GM18909 (cell line): ENCODE results near the gene KLHDC9.
A peak's percentile ranks its signal among the peaks of the same experiment; 100 is the strongest.
"Not testable (repeated sequence)": the region's sequence is repeated elsewhere in the genome, so short reads cannot be mapped to it uniquely, and the experiment has no call there.

Source experiments
- ATAC-seq: cut with Tn5 transposase; IDR thresholded peaks from one replicate; pipeline ENCODE4 v1.9.1; 2021; ENCODE audit warnings: mild to moderate bottlenecking; ENCODE audit not compliant: unreplicated experiment, poor library complexity

KLHDC9 gene, protein sequence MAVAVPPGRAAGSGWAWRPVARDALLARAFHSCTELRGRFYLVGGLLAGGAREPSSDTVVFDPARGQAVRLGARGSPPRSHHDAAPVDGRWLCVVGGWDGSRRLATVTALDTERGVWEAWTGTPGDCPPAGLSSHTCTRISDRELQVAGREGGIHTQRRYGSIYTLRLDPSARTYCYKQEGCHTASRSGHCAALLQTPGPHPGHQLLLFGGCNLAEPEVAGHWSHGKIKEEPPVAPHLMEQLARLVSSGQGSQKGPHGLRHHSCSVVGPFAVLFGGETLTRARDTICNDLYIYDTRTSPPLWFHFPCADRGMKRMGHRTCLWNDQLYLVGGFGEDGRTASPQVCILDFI

DNA sequence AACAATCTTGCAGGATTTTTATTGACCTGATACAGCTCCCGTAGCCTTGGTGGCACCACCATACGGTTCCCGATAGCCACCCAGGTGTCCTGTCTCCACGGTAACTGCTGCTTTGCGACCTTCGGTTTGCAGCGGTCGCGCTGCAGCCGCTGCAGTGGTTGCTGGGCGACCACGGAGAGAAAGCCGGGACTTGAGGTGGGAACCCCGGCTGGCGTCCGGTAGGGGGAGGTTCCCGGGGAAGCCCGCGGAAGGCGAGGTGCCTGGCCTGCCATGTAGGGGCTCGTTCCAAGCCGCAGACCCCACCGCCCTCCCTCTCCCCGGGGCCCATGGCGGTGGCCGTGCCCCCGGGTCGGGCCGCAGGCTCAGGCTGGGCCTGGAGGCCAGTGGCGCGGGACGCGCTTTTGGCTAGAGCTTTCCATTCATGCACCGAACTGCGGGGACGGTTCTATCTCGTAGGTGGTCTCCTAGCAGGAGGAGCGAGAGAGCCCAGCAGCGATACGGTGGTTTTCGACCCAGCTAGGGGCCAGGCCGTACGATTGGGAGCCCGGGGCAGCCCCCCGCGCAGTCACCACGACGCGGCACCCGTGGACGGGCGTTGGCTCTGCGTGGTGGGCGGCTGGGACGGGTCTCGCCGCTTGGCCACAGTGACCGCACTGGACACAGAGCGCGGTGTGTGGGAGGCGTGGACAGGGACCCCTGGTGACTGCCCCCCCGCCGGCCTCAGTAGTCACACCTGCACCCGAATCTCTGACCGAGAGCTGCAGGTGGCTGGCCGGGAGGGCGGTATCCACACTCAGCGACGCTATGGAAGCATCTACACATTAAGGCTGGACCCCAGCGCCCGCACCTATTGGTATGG, at the start of gene KLHDC9:
Gene KLHDC9 (plus strand): TSS at position 152 of the 859 bp plus-strand sequence. CDS start 175 bp downstream, at position 327.
- ATAC-seq = peak; percentile 70

DNA sequence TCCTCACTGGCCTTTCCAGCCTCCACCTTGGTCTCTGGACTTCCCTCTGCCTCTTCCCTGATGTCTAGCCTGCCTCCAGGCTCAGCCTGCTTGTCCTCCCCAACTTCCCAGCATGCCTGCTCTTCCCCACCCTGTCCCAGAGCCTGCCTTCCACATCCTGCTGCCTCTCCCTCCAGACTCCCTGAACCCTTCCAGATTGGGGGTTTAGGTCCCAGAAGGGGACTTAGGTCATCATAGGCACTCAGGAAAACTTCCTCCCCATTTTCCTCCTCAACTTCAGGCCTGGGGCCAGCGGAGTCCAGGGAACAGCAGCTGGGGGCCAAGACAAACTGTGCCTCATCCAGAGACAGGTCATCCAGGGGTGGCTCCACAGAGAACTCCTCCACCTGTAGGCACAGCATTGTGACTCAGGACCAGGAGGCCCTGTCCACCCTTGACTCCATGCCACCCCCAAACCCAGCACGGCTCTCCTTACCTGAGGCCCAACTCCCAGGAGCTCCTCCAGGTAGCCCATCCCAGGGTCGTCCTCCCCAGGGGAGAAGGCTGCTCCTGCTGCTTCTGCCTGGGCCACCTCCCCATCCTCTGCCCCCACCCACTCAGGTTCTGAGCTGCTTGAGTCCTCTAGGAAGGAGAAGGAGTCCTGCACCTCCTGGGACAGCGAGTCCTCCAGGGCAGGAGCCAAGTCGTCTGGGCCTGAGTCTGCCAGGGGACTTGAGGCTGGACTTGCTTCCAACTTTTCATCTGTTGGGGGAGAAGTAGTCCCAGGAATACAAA, 49.0 kb upstream of the KLHDC9 start:
- no peak for ATAC-seq

DNA sequence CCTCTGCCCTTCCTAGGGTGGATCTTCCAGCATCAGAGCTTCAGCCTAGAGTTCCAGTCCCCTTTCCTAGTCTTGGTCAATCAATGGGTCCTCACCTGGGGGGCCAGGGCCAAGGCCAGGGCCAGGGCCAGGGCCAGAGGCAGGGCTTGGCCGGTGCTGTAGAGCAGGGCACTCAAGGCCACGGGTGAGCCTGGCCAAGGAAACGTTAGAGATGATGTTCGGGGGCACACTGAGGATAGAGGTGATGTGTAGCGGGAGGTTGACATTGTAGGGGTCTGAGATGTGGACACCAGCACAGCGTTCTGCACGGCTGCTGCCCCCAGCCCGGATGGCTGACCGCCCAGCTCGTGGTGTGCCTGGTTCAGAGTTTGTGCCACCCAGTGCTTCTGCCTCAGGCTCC, 46.9 kb upstream of the KLHDC9 start:
- ATAC-seq = no peak

DNA sequence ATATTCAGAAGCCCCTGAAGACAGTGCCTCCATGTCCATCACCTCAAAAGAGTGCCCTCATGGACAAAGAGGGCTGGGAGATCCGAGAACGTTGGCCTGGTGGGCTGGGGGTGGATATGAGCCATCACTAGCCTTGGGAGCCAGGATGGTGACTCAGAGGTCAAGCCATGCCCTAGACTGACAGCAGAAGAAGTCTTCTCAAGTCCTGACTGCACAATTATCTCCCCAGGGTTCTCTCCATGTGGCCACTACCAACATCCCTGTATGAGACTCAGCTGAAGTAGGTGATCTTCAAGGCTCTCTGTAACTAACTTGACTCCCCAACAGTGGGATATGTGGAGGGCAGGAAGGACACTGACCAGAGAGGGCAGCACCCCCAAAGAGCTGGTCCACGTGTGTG, 45.3 kb upstream of the KLHDC9 start:
- ATAC-seq = no peak

DNA sequence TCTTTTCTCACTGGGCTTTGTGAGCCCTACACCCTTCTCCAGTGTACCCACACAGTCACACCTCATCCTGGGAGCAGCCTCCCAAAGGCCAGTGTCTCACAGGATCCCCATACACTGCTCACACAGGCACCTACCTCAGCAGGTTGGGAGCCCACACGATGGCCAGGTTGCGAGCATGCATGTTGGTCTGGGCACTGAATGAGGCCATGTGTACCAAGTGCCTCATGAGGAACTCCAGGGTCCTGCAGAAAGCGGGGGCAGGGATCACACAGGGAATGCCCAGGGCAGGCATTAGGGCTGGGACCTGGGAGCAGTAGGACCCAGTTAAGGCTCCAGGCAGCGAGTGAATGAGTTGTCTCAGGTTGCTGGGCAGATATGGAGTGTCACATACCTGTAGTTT, 43.9 kb upstream of the KLHDC9 start:
- ATAC-seq = no peak

DNA sequence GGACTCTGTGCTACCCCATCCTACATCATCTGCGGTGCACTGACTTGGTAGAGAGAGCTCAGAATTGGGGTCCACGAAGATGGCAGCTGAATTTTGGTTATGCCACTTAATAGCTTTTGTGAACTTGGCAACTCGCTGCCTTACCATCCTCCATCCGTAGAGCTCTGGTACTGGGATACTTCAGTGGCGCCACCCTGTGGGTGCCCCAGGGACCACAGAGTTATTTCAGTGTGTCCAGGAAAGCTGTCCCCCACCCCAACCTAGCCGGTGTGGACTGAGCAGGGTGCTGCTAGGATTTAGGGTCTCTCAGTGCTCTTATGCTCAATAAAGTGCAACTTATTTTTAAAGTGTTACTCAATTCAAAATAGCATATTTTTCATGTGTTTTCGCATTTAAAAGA, 43.4 kb upstream of the KLHDC9 start:
- ATAC-seq = no peak

DNA sequence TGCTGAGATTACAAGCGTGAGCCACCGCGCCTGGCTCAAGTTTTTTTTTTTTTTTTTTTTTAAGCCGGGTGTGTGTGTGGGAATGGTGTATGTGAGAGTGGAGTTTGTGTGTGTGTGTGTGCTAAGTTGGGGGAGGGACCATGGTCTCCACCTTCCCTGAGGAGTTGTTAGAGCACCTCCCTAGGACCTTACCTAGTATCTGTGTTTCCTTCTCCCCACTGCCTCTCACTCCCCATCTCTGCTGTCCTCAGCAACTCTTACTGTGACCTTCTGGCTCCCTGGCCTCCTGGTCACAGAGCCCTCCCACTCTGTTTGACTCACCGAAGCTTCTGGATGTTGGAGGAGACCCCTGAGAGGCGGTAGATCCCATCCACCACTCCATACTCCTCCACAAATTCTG, 38.9 kb upstream of the KLHDC9 start:
- no peak for ATAC-seq

DNA sequence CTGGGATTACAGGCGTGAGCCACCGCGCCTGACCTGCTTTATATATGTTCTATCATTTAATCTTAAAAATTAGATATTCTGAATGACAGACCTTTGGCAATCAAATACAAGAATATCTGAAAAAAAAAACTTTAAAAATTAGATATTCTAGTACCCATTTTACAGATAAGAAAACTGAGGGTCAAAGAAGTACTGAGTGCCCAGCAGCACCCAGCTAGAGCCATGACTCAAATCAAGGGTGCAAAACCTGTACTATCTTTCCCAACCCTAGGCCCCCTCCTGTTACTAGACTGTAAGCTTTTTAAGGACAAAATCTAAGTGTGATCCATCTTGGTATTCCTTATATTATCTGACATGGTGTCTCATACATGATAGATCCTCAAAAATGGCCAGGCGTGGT, 36.7 kb upstream of the KLHDC9 start:
- no peak for ATAC-seq

DNA sequence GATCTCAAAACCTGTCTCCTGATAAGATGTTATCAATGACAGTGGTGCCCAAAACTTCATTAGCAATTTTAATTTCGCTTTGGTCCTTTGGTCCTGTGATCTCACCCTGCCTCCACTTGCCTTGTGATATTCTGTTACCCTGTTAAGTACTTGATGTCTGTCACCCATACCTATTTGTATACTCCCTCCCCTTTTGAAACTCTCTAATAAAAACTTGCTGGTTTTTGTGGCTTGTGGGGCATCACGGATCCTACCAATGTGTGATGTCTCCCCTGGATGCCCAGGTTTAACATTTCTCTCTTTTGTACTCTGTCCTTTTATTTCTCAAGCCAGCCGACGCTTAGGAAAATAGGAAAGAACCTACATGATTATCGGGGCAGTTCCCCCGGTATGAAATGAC, 34.2 kb upstream of the KLHDC9 start:
- ATAC-seq = not testable (repeated sequence)

DNA sequence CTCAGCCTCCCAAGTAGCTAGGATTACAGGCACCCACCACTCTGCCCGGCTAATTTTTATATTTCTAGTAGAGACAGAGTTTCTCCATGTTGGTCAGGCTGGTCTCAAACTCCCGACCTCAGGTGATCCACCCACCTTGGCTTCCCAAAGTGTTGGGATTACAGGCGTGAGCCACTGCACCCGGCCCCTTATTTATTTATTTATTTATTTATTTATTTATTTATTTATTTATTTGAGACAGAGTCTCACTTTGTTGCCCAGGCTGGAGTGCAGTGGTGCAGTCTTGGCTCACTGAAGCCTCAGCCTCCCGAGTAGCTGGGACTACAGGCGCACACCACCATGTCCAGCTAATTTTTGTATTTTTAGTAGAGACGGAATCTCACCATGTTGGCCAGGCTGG, 32.5 kb upstream of the KLHDC9 start:
- ATAC-seq = not testable (repeated sequence)

DNA sequence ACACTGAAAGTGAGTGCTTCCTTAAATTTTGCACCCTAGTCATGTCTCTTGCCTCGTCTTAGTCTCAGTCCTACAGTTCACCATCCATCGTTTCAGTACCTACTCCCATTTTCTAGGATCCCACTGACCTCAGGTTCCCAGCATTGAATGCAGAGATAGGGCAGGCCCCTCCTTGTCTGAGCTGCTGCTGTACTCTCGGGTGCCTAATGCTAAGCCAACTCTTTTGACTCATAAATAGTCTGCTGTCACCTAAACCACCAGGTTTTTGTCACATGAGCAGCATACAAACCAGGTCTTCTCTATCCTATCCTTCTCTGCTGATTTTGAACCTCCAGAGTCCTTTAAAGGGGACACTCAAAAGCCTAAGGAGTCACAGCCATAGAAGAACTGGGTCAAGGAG, 31.5 kb upstream of the KLHDC9 start:
- ATAC-seq = no peak

DNA sequence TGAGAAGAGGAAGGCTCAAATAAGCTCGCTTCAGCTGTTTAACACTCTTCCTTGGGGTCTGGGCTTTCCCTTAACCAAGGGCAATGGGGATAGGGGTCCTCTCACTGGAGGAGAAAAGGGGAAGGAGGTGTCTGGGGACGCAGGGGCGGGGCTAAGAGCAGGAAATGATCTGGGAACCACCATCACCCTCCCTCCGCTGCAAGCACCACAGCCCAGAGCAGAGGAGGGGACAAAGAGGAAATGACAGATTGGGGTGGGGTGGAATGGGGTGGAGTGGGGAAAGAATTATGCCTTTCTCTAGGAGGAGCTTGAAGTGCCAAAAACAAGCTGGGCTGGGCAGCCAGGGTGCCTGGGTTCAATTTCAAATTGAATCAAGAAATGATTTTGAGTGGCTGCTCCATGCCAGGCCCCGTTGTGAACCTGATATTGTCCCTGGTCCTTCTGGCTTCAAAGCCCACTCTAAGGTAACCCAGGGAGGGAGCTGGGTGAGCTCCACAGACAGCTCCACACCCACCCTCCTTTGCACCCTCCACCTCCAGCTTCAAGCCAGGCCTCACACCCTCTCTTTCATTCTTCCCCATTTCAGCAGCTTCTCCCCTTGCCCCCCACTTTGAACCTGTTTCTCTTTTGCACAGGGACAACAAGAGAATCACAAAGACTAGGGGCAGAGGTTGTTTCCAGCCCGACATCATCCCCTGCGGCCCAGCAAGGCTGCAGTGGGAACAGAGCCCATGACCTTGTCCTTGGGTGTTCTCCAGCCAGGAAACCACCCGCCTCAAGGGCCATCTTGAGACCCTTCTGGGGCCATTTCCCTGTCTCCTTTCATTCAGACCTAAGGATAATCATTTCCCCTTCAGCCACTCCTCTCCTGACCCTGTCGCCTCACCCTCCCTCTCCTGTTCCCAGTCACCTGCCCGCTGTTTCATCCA, 29.6 kb upstream of the KLHDC9 start:
- ATAC-seq = peak; percentile 58

DNA sequence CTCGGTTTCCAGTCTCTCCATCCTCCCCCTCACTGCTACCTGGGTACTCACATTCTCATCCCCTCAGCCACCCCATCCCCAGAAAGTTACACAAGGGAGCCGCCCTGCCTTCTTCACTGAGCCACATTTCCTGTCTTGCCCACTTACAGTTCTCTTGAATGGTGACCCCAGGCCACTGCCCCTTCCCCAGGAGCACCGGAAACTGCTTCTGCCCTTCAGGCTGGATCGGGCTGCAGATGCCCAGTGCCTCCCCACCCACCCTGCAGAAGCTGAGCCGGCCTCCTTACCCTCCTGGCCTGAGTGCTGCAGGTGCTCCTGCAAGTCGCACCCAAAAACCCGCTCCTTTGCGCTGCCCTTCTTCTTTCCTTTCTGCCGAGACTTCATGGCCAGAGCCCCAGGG, 28.9 kb upstream of the KLHDC9 start:
- peak; percentile 3 for ATAC-seq

DNA sequence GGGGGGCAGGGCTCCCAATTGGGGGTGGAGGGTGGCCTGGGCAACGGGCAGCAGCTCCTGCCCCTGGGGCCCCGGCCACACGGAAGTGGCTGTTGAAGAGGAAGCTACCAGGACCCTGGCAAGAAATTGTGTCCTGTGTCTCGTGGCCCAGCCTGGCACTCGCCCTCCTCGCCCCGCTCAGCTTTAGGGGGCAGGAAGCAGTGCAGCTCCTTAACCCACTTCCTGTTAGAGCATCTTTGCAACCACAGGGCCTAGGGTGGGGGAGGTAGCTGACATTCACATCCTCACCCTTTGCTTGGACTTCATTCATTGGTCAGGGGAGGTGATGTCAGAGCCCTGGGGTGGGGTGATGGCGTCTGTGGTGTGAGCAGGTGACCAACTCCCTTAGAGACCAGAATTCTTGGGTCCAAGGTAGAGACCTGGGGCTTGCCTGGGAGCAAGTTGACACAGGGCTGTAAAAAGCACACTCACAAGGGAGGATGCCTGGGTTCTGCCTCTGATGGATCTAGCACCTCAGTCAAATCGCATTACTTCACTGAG, 28.4 kb upstream of the KLHDC9 start, which contains the start of gene ARHGAP30:
Gene ARHGAP30 (minus strand): TSS at position 161 of the 540 bp plus-strand sequence. CDS start 267 bp downstream, outside the sequence.
- ATAC-seq = peak; percentile 82

DNA sequence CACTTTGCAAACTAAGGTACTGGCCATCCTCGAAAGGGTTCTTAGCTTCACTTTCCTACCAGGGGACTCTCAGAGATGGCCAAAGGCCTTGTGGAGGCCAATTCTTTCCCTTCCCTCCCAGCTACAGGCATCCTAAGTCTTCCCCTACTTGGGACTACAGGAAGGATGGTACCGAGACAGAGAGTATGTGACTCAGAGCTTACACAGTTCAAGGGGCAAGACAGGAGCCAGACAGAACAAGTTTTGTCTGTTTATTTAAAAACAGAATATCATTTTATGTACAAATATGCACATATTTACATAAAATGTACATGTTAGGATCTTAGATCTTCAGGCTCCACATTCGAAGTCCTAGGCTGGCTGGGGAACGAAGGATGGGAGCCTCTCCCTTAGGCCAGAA, 27.4 kb upstream of the KLHDC9 start:
- ATAC-seq = no peak

DNA sequence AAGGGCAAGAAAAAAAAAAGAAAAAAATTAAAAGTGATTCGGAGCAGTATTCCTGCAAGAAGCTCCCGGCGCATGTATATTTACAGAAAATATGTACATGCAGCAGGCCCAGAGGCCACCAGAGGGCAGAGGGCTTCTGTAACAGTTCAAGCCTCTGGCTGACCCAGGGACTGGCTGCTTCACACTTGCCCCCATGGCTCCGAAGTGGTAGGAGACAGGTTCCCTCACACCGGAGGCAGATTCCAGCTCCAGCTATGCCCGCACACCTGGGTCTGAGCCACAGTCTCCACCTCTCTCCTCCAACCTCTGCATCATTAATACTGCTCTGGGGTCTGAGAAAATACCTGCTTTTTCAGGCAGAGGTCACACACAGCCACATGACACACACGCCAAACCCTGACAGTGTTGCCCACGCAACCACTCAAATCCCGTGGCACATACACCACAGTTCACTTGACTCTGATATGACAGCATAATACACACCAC, 26.2 kb upstream of the KLHDC9 start:
- ATAC-seq = no peak

DNA sequence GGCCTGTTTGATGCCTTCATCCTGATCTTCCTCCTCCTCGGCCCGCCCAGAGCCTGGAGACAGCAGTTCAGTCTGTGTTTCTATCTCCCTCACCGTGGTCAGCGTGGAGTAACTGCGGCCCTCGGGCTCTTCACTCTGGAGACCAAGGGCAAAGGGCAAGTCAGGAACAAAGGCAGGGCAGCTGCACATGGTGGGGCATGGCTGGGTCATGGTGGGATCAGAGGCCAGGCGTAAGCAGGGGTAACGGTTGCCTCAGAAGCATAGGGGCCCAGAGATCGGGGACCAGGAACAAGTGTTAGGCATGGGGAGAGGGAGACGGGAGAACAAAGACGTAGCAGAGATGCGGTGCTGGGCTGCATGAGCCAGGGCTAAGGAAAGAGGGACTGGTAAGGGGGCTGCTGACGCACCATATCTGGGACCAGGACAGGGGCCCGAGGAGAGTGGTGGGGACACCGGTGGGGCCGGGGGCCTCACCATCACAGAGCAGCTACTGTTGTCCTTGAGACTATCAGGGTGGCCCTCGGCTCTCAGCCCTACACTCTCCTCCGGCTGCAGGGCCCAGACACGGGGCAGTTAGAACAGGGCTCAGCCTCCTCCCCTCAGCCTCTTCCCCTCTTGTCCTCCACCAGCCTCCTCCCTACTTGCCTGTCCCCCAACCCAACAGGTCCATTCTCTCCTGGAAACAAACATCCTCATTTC, 25.3 kb upstream of the KLHDC9 start:
- ATAC-seq = no peak

DNA sequence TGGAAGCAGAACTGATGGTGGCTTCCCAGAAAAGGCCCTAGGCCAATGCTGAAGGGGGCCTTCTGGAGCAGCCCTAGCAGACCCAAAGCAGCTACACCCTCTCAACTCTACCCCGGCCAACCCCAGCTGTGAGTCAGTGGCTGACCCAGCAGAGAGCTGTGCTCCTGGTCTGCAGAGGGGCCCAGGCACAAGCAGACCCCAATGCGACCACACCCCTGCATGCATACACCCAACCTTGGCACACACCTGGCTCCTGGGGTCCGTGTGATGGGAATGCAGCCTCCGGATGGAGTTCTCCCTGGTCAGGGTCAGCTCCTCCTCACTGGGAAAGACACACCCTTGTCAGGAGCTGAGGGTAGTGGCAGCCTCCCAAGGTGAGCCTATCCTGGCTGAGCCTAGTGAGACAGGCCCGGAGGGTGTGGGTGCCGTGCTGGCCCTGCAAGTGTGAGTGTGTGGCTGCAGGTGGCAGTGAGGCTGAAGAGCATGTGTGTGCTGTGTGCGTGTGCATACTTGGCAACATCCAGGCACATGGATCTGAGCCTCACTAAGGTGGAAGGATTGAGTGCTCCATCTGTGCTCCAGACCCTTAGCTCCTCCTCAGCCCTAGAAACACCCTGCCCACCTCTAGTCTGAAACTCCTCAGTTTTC, 24.6 kb upstream of the KLHDC9 start:
- ATAC-seq = no peak
